Mesenchymal stem cell (in vitro differentiated cells and primary cell): ENCODE results near the gene CACFD1.

Source experiments
- DNase-seq: peaks from one replicate; pipeline ENCODE4 v3.0.0-alpha.2; 2013
- H2AFZ ChIP-seq: one replicate; pipeline ENCODE4 v1.6.1; 2013; ENCODE audit warnings: low read depth, mild to moderate bottlenecking, control low read depth, inconsistent platforms, low read length, moderate library complexity
- H2AK5ac ChIP-seq: 2 replicates; pipeline ENCODE4 v1.6.1; 2013; ENCODE audit warnings: low read length, moderate library complexity, mild to moderate bottlenecking, inconsistent platforms; ENCODE audit not compliant: severe bottlenecking
- H2BK120ac ChIP-seq: one replicate; pipeline ENCODE4 v1.6.1; 2013; ENCODE audit warnings: low read depth, mild to moderate bottlenecking, inconsistent platforms, low read length, moderate library complexity
- H2BK12ac ChIP-seq, 2 experiments: one replicate each; pipeline ENCODE4 v1.6.1; 2013; ENCODE audit warnings: inconsistent platforms in 2 of 2, low read length in 2 of 2, mild to moderate bottlenecking in 2 of 2, moderate library complexity in 2 of 2, control low read depth in 1 of 2
- H2BK15ac ChIP-seq: one replicate; pipeline ENCODE4 v1.6.1; 2013; ENCODE audit warnings: mild to moderate bottlenecking, low read depth, inconsistent platforms; ENCODE audit not compliant: poor library complexity, severe bottlenecking
- H2BK5ac ChIP-seq: 2 replicates; pipeline ENCODE4 v1.6.1; 2013; ENCODE audit warnings: low read depth, mild to moderate bottlenecking, low read length, control low read depth, inconsistent platforms; ENCODE audit not compliant: poor library complexity, severe bottlenecking
- H3K14ac ChIP-seq, 2 experiments: one replicate each; pipeline ENCODE4 v1.6.1; 2013; ENCODE audit warnings: inconsistent platforms in 2 of 2, low read length in 2 of 2, control low read depth in 1 of 2, mild to moderate bottlenecking in 1 of 2, moderate library complexity in 1 of 2
- H3K18ac ChIP-seq, 2 experiments: one replicate each; pipeline ENCODE4 v1.6.1; 2013; ENCODE audit warnings: inconsistent platforms in 2 of 2, low read length in 2 of 2, control low read depth in 1 of 2, low read depth in 1 of 2, mild to moderate bottlenecking in 1 of 2
- H3K23ac ChIP-seq, 2 experiments: one replicate each; pipeline ENCODE4 v1.6.1; 2013; ENCODE audit warnings: inconsistent platforms in 2 of 2, low read length in 2 of 2, mild to moderate bottlenecking in 2 of 2, moderate library complexity in 2 of 2, control low read depth in 1 of 2
- H3K27ac ChIP-seq: 2 replicates; pipeline ENCODE4 v1.5.1; 2013; ENCODE audit warnings: mild to moderate bottlenecking, moderate library complexity, low read length, control low read depth, inconsistent platforms; ENCODE audit not compliant: poor library complexity, severe bottlenecking
- H3K27me3 ChIP-seq, 2 experiments: 2 replicates each; pipeline versions ENCODE4 v1.6.1 to v1.7.0; 2013; ENCODE audit warnings: low read length in 2 of 2, mild to moderate bottlenecking in 2 of 2, moderate library complexity in 2 of 2, control low read depth in 1 of 2, inconsistent platforms in 1 of 2; ENCODE audit not compliant: control insufficient read depth in 1 of 2, insufficient read depth in 1 of 2
- H3K36me3 ChIP-seq, 2 experiments: 2 replicates each; pipeline versions ENCODE4 v1.6.1 to v1.7.0; 2013; ENCODE audit warnings: low read length in 2 of 2, control low read depth in 1 of 2, inconsistent platforms in 1 of 2, low read depth in 1 of 2, mild to moderate bottlenecking in 1 of 2; ENCODE audit not compliant: insufficient read depth in 2 of 2, control insufficient read depth in 1 of 2
- H3K4ac ChIP-seq, 2 experiments: one replicate each; pipeline ENCODE4 v1.6.1; 2013; ENCODE audit warnings: inconsistent platforms in 2 of 2, low read length in 2 of 2, mild to moderate bottlenecking in 2 of 2, moderate library complexity in 2 of 2, control low read depth in 1 of 2, low read depth in 1 of 2
- H3K4me1 ChIP-seq: 2 replicates; pipeline ENCODE4 v1.6.1; 2013; ENCODE audit warnings: low read depth, low read length, control low read depth; ENCODE audit not compliant: control insufficient read depth, insufficient read depth
- H3K4me2 ChIP-seq: 2 replicates; pipeline ENCODE4 v1.6.1; 2013; ENCODE audit warnings: low read length, mild to moderate bottlenecking, inconsistent platforms; ENCODE audit not compliant: poor library complexity, severe bottlenecking
- H3K4me3 ChIP-seq, 2 experiments: 2 replicates each; pipeline versions ENCODE4 v1.5.1 to v1.7.0; 2013; ENCODE audit warnings: low read length in 2 of 2, mild to moderate bottlenecking in 2 of 2, control low read depth in 1 of 2, low read depth in 1 of 2; ENCODE audit not compliant: insufficient read depth in 1 of 2
- H3K79me1 ChIP-seq: replicated peaks from 2 replicates; pipeline ENCODE4 v1.6.1; 2013; ENCODE audit warnings: mild to moderate bottlenecking, control low read depth, low read length, inconsistent platforms; ENCODE audit not compliant: poor library complexity, severe bottlenecking
- H3K9ac ChIP-seq: 2 replicates; pipeline ENCODE4 v1.7.0; 2013; ENCODE audit warnings: mild to moderate bottlenecking, low read length, moderate library complexity
- H3K9me3 ChIP-seq: 2 replicates; pipeline ENCODE4 v1.7.0; 2013; ENCODE audit warnings: mild to moderate bottlenecking, low read length; ENCODE audit not compliant: control insufficient read depth
- H4K8ac ChIP-seq: one replicate; pipeline ENCODE4 v1.6.1; 2013; ENCODE audit warnings: inconsistent platforms, mild to moderate bottlenecking, low read length, moderate library complexity
- H4K91ac ChIP-seq: one replicate; pipeline ENCODE4 v1.6.1; 2013; ENCODE audit warnings: mild to moderate bottlenecking, low read length, inconsistent platforms
- WGBS: methylation state at CpG from one replicate; pipeline ENCODE4 v1.1.7; 2013; ENCODE audit warnings: mixed read lengths; 5-methylcytosine and 5-hydroxymethylcytosine counted together

CACFD1 gene

GRCh38 chr9:133517711-133518110 is 57.9 kb downstream of the CACFD1 start:
- peak overlapping the region in 1 of 2 experiments; percentile 81 for H3K14ac ChIP-seq
- no peaks in the 10 kb centered on the region for H3K79me1 ChIP-seq
- H3K36me3 ChIP-seq = no peaks in the 10 kb centered on the region
- H4K8ac ChIP-seq = no peak overlapping the region
- WGBS = 80% methylated on average over 8 of the region's 8 CpGs
- peaks cover 2% of the 10 kb centered on the region for H3K4me1 ChIP-seq
- no peak overlapping the region for H2BK15ac ChIP-seq
- no peak overlapping the region for H2AK5ac ChIP-seq
- H3K4me3 ChIP-seq = no peak overlapping the region
- H3K27ac ChIP-seq = no peak overlapping the region
- no peak overlapping the region for H3K23ac ChIP-seq
- H3K9ac ChIP-seq = no peak overlapping the region
- peaks cover 42 to 65% of the 10 kb centered on the region in 2 experiments for H3K27me3 ChIP-seq
- H2BK120ac ChIP-seq = no peak overlapping the region
- H3K4me2 ChIP-seq = no peak overlapping the region
- no peak overlapping the region for H3K4ac ChIP-seq
- H4K91ac ChIP-seq = no peak overlapping the region
- H3K9me3 ChIP-seq = no peaks in the 10 kb centered on the region
- H2BK5ac ChIP-seq = no peak overlapping the region
- H2AFZ ChIP-seq = no peak overlapping the region
- no peak overlapping the region for H3K18ac ChIP-seq
- H2BK12ac ChIP-seq = no peak overlapping the region
- no peak for DNase-seq

- peaks cover 47 to 66% of the 10 kb centered on the region in 2 experiments for H3K27me3 ChIP-seq
- no peak overlapping the region for H2BK12ac ChIP-seq
- H2BK5ac ChIP-seq = no peak overlapping the region
- no peak overlapping the region for H2AFZ ChIP-seq
- no peaks in the 10 kb centered on the region for H3K79me1 ChIP-seq
- H3K36me3 ChIP-seq = no peaks in the 10 kb centered on the region
- H3K23ac ChIP-seq = no peak overlapping the region
- DNase-seq = no peak
- H3K4me1 ChIP-seq = peaks cover 2% of the 10 kb centered on the region
- no peak overlapping the region for H3K4me2 ChIP-seq
- H2AK5ac ChIP-seq = no peak overlapping the region
- no peak overlapping the region for H3K18ac ChIP-seq
- H3K9ac ChIP-seq = no peak overlapping the region
- H4K91ac ChIP-seq = no peak overlapping the region
- H2BK15ac ChIP-seq = no peak overlapping the region
- WGBS = 99% methylated on average over 3 of the region's 5 CpGs
- no peak overlapping the region for H3K4me3 ChIP-seq
- H3K9me3 ChIP-seq = no peaks in the 10 kb centered on the region
- H2BK120ac ChIP-seq = no peak overlapping the region
- no peak overlapping the region for H3K4ac ChIP-seq
- H4K8ac ChIP-seq = no peak overlapping the region
- no peak overlapping the region for H3K27ac ChIP-seq
- no peak overlapping the region for H3K14ac ChIP-seq
Observed at GRCh38 chr9:133518200-133518599, 58.4 kb downstream of the CACFD1 start.

- H2BK12ac ChIP-seq = no peak overlapping the region
- H3K4me3 ChIP-seq = no peak overlapping the region
- H2AK5ac ChIP-seq = no peak overlapping the region
- no peak overlapping the region for H4K8ac ChIP-seq
- H3K23ac ChIP-seq = no peak overlapping the region
- no peaks in the 10 kb centered on the region for H3K9me3 ChIP-seq
- no peak overlapping the region for H3K18ac ChIP-seq
- no peak overlapping the region for H3K14ac ChIP-seq
- peaks cover 50 to 67% of the 10 kb centered on the region in 2 experiments for H3K27me3 ChIP-seq
- no peak overlapping the region for H2BK15ac ChIP-seq
- no peaks in the 10 kb centered on the region for H3K36me3 ChIP-seq
- H2BK120ac ChIP-seq = no peak overlapping the region
- H3K4me2 ChIP-seq = no peak overlapping the region
- no peak overlapping the region for H3K27ac ChIP-seq
- no peak overlapping the region for H4K91ac ChIP-seq
- no peak overlapping the region for H3K4ac ChIP-seq
- H2AFZ ChIP-seq = no peak overlapping the region
- no peak for DNase-seq
- H3K4me1 ChIP-seq = peaks cover 2% of the 10 kb centered on the region
- no peak overlapping the region for H2BK5ac ChIP-seq
- H3K79me1 ChIP-seq = no peaks in the 10 kb centered on the region
- H3K9ac ChIP-seq = no peak overlapping the region
- WGBS = 91% methylated on average over 25 of the region's 27 CpGs
Observed at GRCh38 chr9:133518706-133519449, 59.1 kb downstream of the CACFD1 start.

- no peak overlapping the region for H2AFZ ChIP-seq
- WGBS = 82% methylated on average over 7 of the region's 7 CpGs
- H3K4me3 ChIP-seq = no peak overlapping the region
- H3K18ac ChIP-seq = no peak overlapping the region
- H4K8ac ChIP-seq = no peak overlapping the region
- H3K9ac ChIP-seq = no peak overlapping the region
- no peak overlapping the region for H3K27ac ChIP-seq
- no peak overlapping the region for H3K23ac ChIP-seq
- H3K79me1 ChIP-seq = no peaks in the 10 kb centered on the region
- H3K4ac ChIP-seq = no peak overlapping the region
- H2AK5ac ChIP-seq = no peak overlapping the region
- H2BK12ac ChIP-seq = no peak overlapping the region
- H3K4me2 ChIP-seq = no peak overlapping the region
- peaks cover 2% of the 10 kb centered on the region for H3K4me1 ChIP-seq
- no peak for DNase-seq
- H3K9me3 ChIP-seq = no peaks in the 10 kb centered on the region
- no peak overlapping the region for H3K14ac ChIP-seq
- no peak overlapping the region for H4K91ac ChIP-seq
- no peak overlapping the region for H2BK5ac ChIP-seq
- no peak overlapping the region for H2BK120ac ChIP-seq
- H3K36me3 ChIP-seq = no peaks in the 10 kb centered on the region
- H3K27me3 ChIP-seq = peaks cover 54 to 69% of the 10 kb centered on the region in 2 experiments
- H2BK15ac ChIP-seq = no peak overlapping the region
Observed at GRCh38 chr9:133519693-133520092, 59.9 kb downstream of the CACFD1 start.
